SU-DHL-6 (cell line): ENCODE results near the gene CPNE4.

Source experiments
- H2AFZ ChIP-seq: fragments of 200-600 bp; sonication (generic); 2 replicates; pipeline ENCODE4 v1.6.1; 2014; ENCODE audit warnings: low read depth, mild to moderate bottlenecking, moderate library complexity, mixed read lengths, antibody characterized with exemption, low read length; ENCODE audit not compliant: severe bottlenecking
- H3F3A ChIP-seq: fragments of 200-600 bp; shearing (Covaris generic); 2 replicates; pipeline ENCODE4 v1.6.0; 2016; ENCODE audit warnings: antibody characterized with exemption, mild to moderate bottlenecking; ENCODE audit not compliant: insufficient read depth
- H3K27ac ChIP-seq: fragments of 200-600 bp; sonication (generic); 2 replicates; pipeline ENCODE4 v1.5.1; 2016; ENCODE audit warnings: low read depth, mild to moderate bottlenecking, low read length, moderate library complexity, mixed read lengths
- H3K27me3 ChIP-seq: fragments of 200-600 bp; sonication (generic), shearing (Covaris generic); 2 replicates; pipeline ENCODE4 v1.6.0; 2014; ENCODE audit warnings: mild to moderate bottlenecking, low read length
- H3K36me3 ChIP-seq: fragments of 200-600 bp; sonication (generic); 2 replicates; pipeline ENCODE4 v1.6.1; 2014; ENCODE audit warnings: mild to moderate bottlenecking, low read length, mixed read lengths
- H3K4me2 ChIP-seq: fragments of 300-600, 200-600 bp; shearing (Covaris generic), sonication (generic); 2 replicates; pipeline ENCODE4 v1.6.0; 2014; ENCODE audit warnings: low read length, low read depth, mild to moderate bottlenecking; ENCODE audit not compliant: poor library complexity, severe bottlenecking
- H3K4me3 ChIP-seq: fragments of 200-600 bp; sonication (generic); 2 replicates; pipeline ENCODE4 v1.5.1; 2014; ENCODE audit warnings: antibody characterized with exemption, low read length, mild to moderate bottlenecking, mixed read lengths; ENCODE audit not compliant: insufficient read depth, poor library complexity, severe bottlenecking
- H3K79me2 ChIP-seq: fragments of 200-600 bp; sonication (generic); 2 replicates; pipeline ENCODE4 v1.6.1; 2014; ENCODE audit warnings: mild to moderate bottlenecking, low read length, moderate library complexity; ENCODE audit not compliant: insufficient read depth
- H3K9ac ChIP-seq: fragments of 200-600 bp; sonication (generic); 2 replicates; pipeline ENCODE4 v1.7.0; 2014; ENCODE audit warnings: mild to moderate bottlenecking, low read length
- H3K9me2 ChIP-seq: fragments of 200-600 bp; sonication (generic); replicated peaks from 2 replicates; pipeline ENCODE4 v1.6.1; 2014; ENCODE audit warnings: low read length; ENCODE audit not compliant: insufficient read depth
- H3K9me3 ChIP-seq: fragments of 200-600 bp; sonication (generic); 2 replicates; pipeline ENCODE4 v1.6.1; 2014; ENCODE audit warnings: low read length, mixed read lengths; ENCODE audit not compliant: insufficient read depth
- H4K20me1 ChIP-seq: fragments of 200-600 bp; sonication (generic); 2 replicates; pipeline ENCODE4 v1.6.1; 2014; ENCODE audit warnings: low read depth, mild to moderate bottlenecking, antibody characterized with exemption, low read length, moderate library complexity, mixed read lengths
- EZH2phosphoT487 ChIP-seq: fragments of 200-600 bp; sonication (generic), shearing (Covaris generic); conservative IDR thresholded peaks from 2 replicates; pipeline ENCODE4 v1.6.1; 2018; ENCODE audit warnings: mild to moderate bottlenecking, antibody characterized with exemption, low read length, moderate library complexity, mixed read lengths
- TF ChIP-seq, protein P1 (sequence below): fragments of 200-600 bp; sonication (generic); IDR thresholded peaks from one replicate; pipeline ENCODE4 v1.5.1; 2017; ENCODE audit warnings: antibody characterized with exemption, mild to moderate bottlenecking, low read length, moderate library complexity; ENCODE audit not compliant: insufficient read depth, poor library complexity, severe bottlenecking

CPNE4 gene

DNA sequence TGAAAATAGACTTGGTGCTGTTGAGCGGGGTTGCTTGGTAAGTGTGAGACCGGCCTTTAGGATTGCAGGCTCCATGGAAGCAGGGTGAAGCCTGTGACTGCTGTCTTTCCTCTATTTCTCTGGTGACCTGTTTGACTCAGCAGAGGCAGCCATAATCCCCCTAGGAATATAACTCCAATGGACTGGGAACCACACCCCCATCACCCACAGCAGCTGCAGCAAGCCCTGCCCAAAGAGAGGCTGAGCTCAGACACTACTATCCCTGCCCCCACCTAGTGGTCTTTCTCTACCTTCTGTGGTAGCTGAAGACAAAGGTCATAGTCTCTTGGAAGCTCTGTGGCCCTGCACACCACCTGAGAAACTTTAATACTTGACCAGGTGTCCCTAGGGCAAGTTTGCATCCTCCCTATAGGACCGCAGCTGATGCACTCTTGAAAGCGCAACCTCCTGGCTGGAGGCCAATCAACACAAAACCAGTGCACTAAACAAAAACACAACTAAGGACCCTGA is 398.5 kb downstream of the CPNE4 start:
- H3F3A ChIP-seq: no peaks in the 10 kb centered on the region
- H3K4me2 ChIP-seq: no peak overlapping the region
- no peak overlapping the region for H2AFZ ChIP-seq
- H3K36me3 ChIP-seq: no peaks in the 10 kb centered on the region
- H3K4me3 ChIP-seq: no peak overlapping the region
- H3K9ac ChIP-seq: no peak overlapping the region
- H4K20me1 ChIP-seq: no peaks in the 10 kb centered on the region
- no peaks in the 10 kb centered on the region for H3K9me2 ChIP-seq
- no peak overlapping the region for H3K27ac ChIP-seq
- no peaks in the 10 kb centered on the region for H3K9me3 ChIP-seq
- H3K79me2 ChIP-seq: no peaks in the 10 kb centered on the region
- no peaks in the 10 kb centered on the region for H3K27me3 ChIP-seq
- no peak for TF ChIP-seq EZH2phosphoT487
- TF ChIP-seq, protein P1, sequence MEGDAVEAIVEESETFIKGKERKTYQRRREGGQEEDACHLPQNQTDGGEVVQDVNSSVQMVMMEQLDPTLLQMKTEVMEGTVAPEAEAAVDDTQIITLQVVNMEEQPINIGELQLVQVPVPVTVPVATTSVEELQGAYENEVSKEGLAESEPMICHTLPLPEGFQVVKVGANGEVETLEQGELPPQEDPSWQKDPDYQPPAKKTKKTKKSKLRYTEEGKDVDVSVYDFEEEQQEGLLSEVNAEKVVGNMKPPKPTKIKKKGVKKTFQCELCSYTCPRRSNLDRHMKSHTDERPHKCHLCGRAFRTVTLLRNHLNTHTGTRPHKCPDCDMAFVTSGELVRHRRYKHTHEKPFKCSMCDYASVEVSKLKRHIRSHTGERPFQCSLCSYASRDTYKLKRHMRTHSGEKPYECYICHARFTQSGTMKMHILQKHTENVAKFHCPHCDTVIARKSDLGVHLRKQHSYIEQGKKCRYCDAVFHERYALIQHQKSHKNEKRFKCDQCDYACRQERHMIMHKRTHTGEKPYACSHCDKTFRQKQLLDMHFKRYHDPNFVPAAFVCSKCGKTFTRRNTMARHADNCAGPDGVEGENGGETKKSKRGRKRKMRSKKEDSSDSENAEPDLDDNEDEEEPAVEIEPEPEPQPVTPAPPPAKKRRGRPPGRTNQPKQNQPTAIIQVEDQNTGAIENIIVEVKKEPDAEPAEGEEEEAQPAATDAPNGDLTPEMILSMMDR: no peak

DNA sequence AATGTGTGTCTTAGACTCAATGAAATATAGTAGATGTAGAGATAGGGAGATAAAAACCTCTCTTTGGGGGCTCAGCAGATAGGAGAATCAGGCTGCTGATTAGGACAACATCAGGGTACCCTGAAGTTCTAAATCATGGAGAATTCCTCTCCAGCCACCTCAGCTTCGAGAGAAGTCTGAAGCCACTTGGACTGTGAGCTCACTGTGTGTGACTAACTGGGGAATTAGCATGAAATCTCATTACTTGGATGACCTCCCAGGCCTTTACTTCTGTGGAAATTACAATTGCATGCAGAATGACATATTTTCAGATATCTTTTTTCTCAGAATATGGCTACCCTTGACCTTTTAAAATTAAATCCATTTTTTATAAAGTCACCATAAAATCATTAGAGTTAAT is 404.0 kb downstream of the CPNE4 start:
- Histone ChIP-seq H3K36me3 (no peaks in the 10 kb centered on the region), H3K4me2 (no peak overlapping the region), H3K27ac (no peak overlapping the region), H3K9ac (no peak overlapping the region), H2AFZ (no peak overlapping the region), H3F3A (no peaks in the 10 kb centered on the region), H3K27me3 (no peaks in the 10 kb centered on the region), H3K9me2 (no peaks in the 10 kb centered on the region), H4K20me1 (no peaks in the 10 kb centered on the region), H3K9me3 (no peaks in the 10 kb centered on the region), H3K4me3 (no peak overlapping the region), H3K79me2 (no peaks in the 10 kb centered on the region)
- TF ChIP-seq EZH2phosphoT487: no peak
- TF ChIP-seq, protein P1: no peak

DNA sequence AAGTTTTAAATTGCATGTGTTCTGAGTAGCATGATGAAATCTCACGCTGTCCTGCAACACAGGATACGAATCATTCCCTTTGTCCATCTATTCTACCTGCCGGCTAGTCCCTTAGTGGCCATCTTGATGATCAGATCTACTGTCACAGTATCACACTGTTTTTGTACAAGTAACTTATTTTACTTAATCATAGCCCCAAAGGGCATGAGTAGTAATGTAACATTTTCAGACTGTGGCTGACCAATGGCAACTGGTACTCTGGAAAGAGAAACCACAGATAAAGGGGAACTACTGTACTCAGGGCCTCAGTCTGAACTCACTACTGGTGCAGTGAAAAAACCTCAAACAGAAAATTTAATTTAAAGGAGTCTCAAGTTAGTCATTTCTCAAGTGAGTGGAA is 404.7 kb downstream of the CPNE4 start:
- H2AFZ ChIP-seq: no peak overlapping the region
- no peaks in the 10 kb centered on the region for H3K36me3 ChIP-seq
- no peak overlapping the region for H3K27ac ChIP-seq
- no peak overlapping the region for H3K4me3 ChIP-seq
- no peak overlapping the region for H3K4me2 ChIP-seq
- no peaks in the 10 kb centered on the region for H3F3A ChIP-seq
- TF ChIP-seq, protein P1: no peak
- no peak for TF ChIP-seq EZH2phosphoT487
- H4K20me1 ChIP-seq: no peaks in the 10 kb centered on the region
- H3K9ac ChIP-seq: no peak overlapping the region
- H3K27me3 ChIP-seq: no peaks in the 10 kb centered on the region
- no peaks in the 10 kb centered on the region for H3K9me3 ChIP-seq
- no peaks in the 10 kb centered on the region for H3K9me2 ChIP-seq
- H3K79me2 ChIP-seq: no peaks in the 10 kb centered on the region
